Thymus (tissue), 11 donors: ENCODE measurements around the gene ARHGAP44. TPM values are rescaled to one million over a fixed set of nuclear protein-coding genes. Genes with fewer than 3 reads are reported as not detected.

Experiments
- DNase-seq, 9 donors: peaks; one replicate each; pipeline ENCODE4 v3.0.0-alpha.2; 2013; ENCODE audit warnings: low spot score in 9 of 9, low read depth in 6 of 9, missing footprints in 1 of 9
- H3K27ac ChIP-seq, 2 donors: one replicate each; pipeline ENCODE4 v1.5.1; 2013; ENCODE audit warnings: control low read depth in 1 of 2, low read depth in 1 of 2, low read length in 1 of 2, mild to moderate bottlenecking in 1 of 2, moderate library complexity in 1 of 2
- H3K27me3 ChIP-seq, 2 donors: one replicate each; pipeline ENCODE4 v1.5.1; 2013; ENCODE audit warnings: low read length in 1 of 2; ENCODE audit not compliant: control insufficient read depth in 2 of 2, insufficient read depth in 1 of 2
- H3K36me3 ChIP-seq, 2 donors: one replicate each; pipeline ENCODE4 v1.5.1; 2013; ENCODE audit warnings: low read length in 1 of 2, mild to moderate bottlenecking in 1 of 2, moderate library complexity in 1 of 2; ENCODE audit not compliant: control insufficient read depth in 2 of 2, insufficient read depth in 2 of 2
- H3K4me1 ChIP-seq, 2 donors: one replicate each; pipeline ENCODE4 v1.5.1; 2013; ENCODE audit warnings: low read length in 2 of 2; ENCODE audit not compliant: control insufficient read depth in 2 of 2, insufficient read depth in 2 of 2
- H3K4me3 ChIP-seq, 2 donors: one replicate each; pipeline ENCODE4 v1.5.1; 2013; ENCODE audit warnings: low read length in 2 of 2, control low read depth in 1 of 2, mild to moderate bottlenecking in 1 of 2
- H3K9me3 ChIP-seq, 2 donors: one replicate each; pipeline ENCODE4 v1.5.1; 2013; ENCODE audit warnings: low read length in 1 of 2, mild to moderate bottlenecking in 1 of 2; ENCODE audit not compliant: control insufficient read depth in 2 of 2, insufficient read depth in 1 of 2
- WGBS: extraction: QIAGEN DNeasy Blood & Tissue Kit; methylation state at CpG from one replicate; pipeline ENCODE4 v1.1.7; 2013; 5-methylcytosine and 5-hydroxymethylcytosine counted together
- polyA plus RNA-seq: library from polyadenylated mRNA; stranded (reverse); fragments of 200-250 nt; gene quantifications from one replicate; pipeline ENCODE4 v1.2.3, GENCODE V29; 2013
- total RNA-seq: library from RNA; stranded (reverse); fragments of 120-200 nt; gene quantifications from one replicate; pipeline ENCODE4 v1.2.4, GENCODE V29; 2013
- donor health status: healthy.

The ARHGAP44 gene
- total and polyA plus RNA-seq, 2 donors = 0.61 to 2.2 TPM

DNA sequence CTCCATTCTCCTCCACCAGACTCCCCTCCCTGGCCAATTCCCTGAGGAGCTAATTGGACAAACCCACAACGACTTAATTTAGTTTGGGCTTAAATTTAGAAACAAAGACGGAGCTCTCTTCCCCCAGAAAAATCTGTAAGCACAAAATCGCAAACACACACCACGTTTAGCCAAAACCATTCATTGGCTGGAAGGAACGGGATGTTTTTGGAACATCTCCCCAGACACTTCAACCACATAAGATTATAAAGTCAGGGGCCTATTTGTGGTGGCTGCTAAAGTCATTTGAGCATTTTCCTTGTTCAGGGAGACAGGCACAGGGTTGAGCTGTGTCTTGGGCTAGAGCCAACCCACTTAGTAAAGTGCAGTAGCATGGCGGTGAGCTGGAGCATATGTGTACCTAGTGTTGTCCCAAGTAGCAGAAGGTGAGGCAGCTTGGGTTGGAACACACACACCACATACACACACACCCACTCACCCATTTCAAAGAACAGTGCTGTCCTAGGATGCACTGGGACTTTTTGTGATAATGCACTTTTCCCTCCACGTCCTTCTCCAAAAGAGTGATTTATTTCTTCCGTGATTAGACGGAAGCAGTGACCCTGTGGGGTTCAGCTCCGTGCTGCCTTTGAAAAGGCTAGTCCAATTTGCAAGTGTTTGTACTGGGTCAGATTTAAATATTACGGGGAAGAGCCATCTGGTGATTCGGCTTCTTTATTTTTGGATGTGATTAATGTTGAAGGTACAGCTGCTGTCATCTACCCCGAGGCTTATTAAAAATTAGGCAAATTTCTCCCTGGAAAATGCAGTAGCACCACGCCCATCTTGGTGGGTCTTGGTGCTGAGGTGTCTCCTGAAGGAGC is 196.4 kb downstream of the ARHGAP44 start:
- no peaks in the 10 kb centered on the region for H3K9me3 ChIP-seq
- no peak for DNase-seq
- peaks cover 0 to 7% of the 10 kb centered on the region in 2 donors for H3K36me3 ChIP-seq
- H3K4me1 ChIP-seq = no peaks in the 10 kb centered on the region
- 87% methylated on average over 14 of the region's 14 CpGs for WGBS
- H3K4me3 ChIP-seq = no peak overlapping the region
- no peak overlapping the region for H3K27ac ChIP-seq
- H3K27me3 ChIP-seq = no peaks in the 10 kb centered on the region

DNA sequence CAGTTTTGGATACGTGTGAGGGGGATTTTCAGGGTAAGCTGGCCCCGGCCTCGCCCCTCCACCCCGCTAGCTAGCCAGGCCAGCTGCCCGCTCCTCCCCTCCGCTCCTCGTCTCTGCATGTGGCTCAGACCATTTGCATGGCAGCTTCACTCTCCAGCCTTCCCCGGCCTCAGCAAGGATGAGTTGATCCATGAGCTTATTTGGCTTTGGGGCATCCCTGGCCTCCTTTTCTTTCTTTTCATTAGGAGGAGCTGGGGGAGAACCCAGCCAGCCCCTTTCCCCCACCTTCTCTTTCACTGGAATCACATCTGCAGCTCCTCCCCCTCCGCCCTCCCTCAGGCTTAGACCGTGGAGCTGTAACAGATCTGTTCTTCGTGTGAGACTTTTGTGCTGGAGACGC is 197.8 kb downstream of the ARHGAP44 start:
- Histone ChIP-seq H3K27ac (no peak overlapping the region), H3K4me3 (no peak overlapping the region), H3K9me3 (no peaks in the 10 kb centered on the region), H3K4me1 (no peaks in the 10 kb centered on the region), H3K36me3 (peaks cover 2 to 18% of the 10 kb centered on the region in 2 donors), H3K27me3 (no peaks in the 10 kb centered on the region)
- DNase-seq = no peak
- 69% methylated on average over 12 of the region's 12 CpGs for WGBS

DNA sequence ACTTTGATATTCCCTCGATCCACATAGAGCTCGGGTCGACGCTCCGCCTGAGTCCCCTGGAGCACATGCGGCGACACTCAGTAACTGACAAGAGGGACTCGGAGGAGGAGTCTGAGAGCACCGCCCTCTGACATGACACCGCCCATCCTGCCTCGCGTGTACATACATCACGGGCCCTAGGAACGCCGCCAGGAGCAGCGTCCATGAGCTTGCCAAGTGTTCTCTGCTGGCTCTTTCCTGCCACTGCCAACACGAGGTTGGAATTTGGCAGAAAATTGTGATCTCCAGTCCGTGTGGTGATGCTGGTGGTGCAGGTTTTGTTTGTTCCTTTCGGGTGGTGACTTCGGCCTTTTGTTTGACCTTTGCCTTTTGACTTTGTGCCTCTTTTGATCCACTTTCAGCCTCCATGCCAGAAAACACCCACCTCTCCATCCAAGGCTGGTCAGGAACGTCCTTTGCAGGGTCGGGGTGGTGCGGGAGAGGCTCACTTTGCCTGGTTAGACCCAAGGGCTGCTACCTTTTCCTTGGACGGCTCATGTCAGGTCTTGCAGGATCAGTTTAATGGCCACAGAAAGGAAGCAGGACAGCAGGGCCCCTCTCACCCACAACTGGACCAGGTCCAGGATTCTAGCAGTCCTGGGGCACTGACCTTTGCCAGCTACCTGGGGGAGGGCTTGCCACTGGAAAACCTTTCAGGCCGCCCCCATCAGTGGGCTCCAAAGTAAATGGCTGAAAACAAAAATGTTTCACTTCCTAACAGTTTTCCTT is 200.9 kb downstream of the ARHGAP44 start:
- 97% methylated on average over 25 of the region's 25 CpGs for WGBS
- no peaks in the 10 kb centered on the region for H3K4me1 ChIP-seq
- H3K36me3 ChIP-seq = peaks cover 28 to 49% of the 10 kb centered on the region in 2 donors
- H3K27ac ChIP-seq = no peak overlapping the region
- H3K9me3 ChIP-seq = no peaks in the 10 kb centered on the region
- H3K27me3 ChIP-seq = no peaks in the 10 kb centered on the region
- no peak overlapping the region for H3K4me3 ChIP-seq
- no peak for DNase-seq

DNA sequence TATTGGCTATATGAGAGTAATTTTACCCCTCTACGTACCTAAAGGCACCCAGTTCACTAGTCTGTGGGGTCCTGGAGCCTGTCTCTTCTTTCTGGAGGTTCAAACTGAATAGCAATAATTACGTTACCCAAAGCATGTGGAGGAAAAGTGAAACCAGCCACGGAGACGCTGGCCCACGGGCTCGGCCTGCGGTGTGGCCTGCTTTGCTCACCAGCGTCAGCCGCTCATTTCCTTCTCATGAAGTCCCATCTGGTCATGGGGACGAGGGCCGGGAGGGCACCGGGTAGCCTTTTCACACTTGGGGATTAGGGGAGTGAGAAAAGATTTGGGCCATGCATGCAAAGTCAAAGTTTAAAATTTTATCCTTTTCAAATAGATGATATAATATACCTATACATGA is 201.6 kb downstream of the ARHGAP44 start:
- DNase-seq = no peak
- H3K27ac ChIP-seq = no peak overlapping the region
- WGBS = 98% methylated on average over 12 of the region's 12 CpGs
- no peaks in the 10 kb centered on the region for H3K27me3 ChIP-seq
- no peaks in the 10 kb centered on the region for H3K9me3 ChIP-seq
- no peak overlapping the region for H3K4me3 ChIP-seq
- H3K4me1 ChIP-seq = no peaks in the 10 kb centered on the region
- H3K36me3 ChIP-seq = peaks cover 35 to 56% of the 10 kb centered on the region in 2 donors

DNA sequence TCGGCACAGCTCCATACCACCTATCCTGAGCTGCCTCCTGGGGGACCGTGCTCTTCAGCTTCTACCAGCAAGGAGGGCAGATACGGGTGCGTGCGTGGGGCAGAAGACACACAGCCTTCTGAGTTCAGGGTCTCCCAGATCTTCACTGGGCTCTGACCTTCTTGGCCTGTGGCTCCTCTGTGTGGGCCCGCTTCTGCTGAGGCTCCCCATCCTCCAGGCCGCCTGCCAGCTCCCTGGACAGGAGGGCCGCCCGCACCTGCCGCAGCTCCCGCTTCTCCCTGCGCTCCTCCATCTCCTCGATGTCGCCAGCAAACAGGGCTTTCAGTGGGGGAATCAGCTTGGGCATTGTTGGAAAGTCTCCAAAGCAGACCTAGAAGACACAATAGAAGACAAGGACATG is 203.4 kb downstream of the ARHGAP44 start:
- Histone ChIP-seq H3K36me3 (peaks cover 51 to 72% of the 10 kb centered on the region in 2 donors), H3K9me3 (no peaks in the 10 kb centered on the region), H3K4me3 (no peak overlapping the region), H3K27me3 (no peaks in the 10 kb centered on the region), H3K4me1 (no peaks in the 10 kb centered on the region), H3K27ac (no peak overlapping the region)
- WGBS = 99% methylated on average over 14 of the region's 14 CpGs
- no peak for DNase-seq

DNA sequence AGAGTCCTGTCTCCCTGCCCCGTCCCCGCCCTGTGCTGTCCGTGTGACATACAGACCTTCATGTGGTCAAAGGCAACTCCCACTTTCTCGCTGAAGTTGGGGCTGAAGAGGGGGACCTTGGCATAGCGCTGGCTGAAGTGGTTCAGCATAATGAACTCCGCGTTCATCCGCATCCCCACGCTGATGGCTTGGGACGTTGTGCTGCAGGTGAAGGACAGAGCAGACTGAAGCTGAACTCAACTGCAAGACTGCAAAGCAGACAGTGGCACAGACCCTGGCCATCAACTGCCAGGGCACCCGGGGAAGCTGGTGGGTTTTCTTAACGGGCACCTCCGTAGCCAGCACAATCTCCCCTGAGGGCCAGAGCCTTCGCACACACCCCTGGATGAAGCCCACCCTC is 204.3 kb downstream of the ARHGAP44 start:
- no peak for DNase-seq
- H3K27me3 ChIP-seq = no peaks in the 10 kb centered on the region
- H3K27ac ChIP-seq = no peak overlapping the region
- H3K4me1 ChIP-seq = no peaks in the 10 kb centered on the region
- peaks cover 59 to 81% of the 10 kb centered on the region in 2 donors for H3K36me3 ChIP-seq
- WGBS = over 99% methylated on average over 14 of the region's 14 CpGs
- no peaks in the 10 kb centered on the region for H3K9me3 ChIP-seq
- H3K4me3 ChIP-seq = no peak overlapping the region

DNA sequence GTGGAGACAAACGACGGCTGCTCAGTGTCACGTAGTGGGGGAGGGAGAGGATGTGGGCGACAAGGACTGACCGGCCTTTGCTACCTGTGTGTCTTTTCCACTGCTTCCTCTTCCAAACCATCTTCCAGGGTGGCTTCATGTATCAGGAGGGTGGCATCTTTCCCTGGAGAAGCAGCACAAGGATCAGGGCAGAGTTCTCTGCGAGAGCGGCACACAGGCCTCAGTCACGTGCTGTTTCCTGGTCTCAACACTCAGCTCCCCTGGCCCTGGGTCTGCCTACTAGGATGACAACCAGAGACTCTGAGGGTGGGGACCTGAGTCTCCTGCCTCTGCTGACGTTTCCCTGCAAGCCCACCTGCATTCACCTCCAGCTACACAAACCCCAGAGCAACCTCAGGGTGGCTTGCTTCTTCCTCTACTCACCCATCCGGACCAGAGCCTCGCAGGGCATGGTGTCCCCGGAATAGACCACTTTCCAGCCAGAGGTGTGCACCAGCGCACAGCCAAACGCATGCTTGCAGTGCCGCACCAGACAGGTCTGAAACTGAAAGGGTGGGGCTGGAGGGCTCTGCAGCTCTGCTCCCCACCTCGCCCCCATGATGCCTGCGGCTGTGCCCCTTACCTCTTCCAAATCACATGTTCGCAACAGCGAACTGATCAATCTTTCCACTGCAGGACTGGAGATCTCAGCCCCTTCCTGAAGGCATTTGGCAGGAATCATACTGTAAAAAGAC is 205.2 kb downstream of the ARHGAP44 start:
- DNase-seq = no peak
- Histone ChIP-seq H3K27ac (no peak overlapping the region), H3K4me1 (no peaks in the 10 kb centered on the region), H3K36me3 (peaks cover 67 to 90% of the 10 kb centered on the region in 2 donors), H3K27me3 (no peaks in the 10 kb centered on the region), H3K4me3 (no peak overlapping the region), H3K9me3 (no peaks in the 10 kb centered on the region)
- 98% methylated on average over 19 of the region's 19 CpGs for WGBS

DNA sequence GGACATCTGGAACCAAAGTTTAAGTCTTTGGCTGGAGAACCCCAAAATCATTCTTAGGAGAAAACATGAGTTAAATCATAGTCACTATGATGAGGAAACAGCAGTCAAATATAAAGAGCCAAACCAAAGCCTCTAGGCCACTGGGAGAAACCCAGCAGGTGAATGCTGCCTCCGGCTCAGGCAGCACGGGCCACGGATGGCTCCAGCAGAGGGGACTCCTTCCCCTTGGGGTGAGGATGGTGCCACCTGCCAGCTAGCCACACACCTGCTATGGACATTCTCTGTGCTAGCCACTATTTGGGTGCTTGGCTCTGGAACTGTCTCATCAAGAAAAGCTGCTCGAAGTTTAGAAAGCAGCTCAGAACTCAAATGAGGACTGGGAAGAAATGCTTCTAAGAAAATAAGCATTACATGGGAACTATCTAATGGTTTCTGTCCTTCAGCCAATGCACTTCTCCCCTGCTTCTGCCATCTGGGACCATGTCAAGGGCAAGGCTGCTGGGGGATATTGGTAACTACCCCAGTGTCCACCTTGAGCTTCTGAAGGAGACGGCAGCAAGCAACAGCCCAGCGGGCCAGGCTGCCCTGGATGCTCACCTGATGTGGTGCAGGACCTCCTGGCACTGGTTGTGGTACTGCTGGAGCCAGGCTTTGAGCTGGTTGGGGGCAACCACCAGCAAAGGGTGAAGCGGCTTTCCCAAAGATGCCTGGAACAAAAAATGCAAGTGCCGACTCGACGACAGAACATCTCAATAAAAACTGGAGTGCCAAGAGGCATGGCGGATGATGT is 206.0 kb downstream of the ARHGAP44 start:
- no peaks in the 10 kb centered on the region for H3K9me3 ChIP-seq
- 95% methylated on average over 11 of the region's 11 CpGs for WGBS
- no peak overlapping the region for H3K27ac ChIP-seq
- peaks cover 72 to 95% of the 10 kb centered on the region in 2 donors for H3K36me3 ChIP-seq
- H3K4me1 ChIP-seq = no peaks in the 10 kb centered on the region
- no peak for DNase-seq
- no peaks in the 10 kb centered on the region for H3K27me3 ChIP-seq
- no peak overlapping the region for H3K4me3 ChIP-seq
